Urinary bladder (tissue), 4 donors: ENCODE results near the gene ZFP69. TPM values are rescaled to one million over a fixed set of nuclear protein-coding genes. Genes with fewer than 3 reads are reported as not detected.

Experiments used
- DNase-seq: peaks from one replicate; pipeline ENCODE4 v3.0.0-alpha.2; 2015; ENCODE audit errors: extremely low spot score
- H3K27ac ChIP-seq: one replicate; pipeline ENCODE4 v1.5.1; 2013; ENCODE audit warnings: low read depth, mild to moderate bottlenecking, moderate library complexity
- H3K36me3 ChIP-seq: one replicate; pipeline ENCODE4 v1.6.1; 2013; ENCODE audit warnings: mild to moderate bottlenecking, moderate library complexity; ENCODE audit not compliant: insufficient read depth
- H3K4me1 ChIP-seq: one replicate; pipeline ENCODE4 v1.6.1; 2013; ENCODE audit warnings: mild to moderate bottlenecking, moderate library complexity; ENCODE audit not compliant: insufficient read depth
- H3K4me3 ChIP-seq: one replicate; pipeline ENCODE4 v1.5.1; 2013; ENCODE audit warnings: low read depth, low read length
- WGBS: extraction: QIAGEN DNeasy Blood & Tissue Kit; methylation state at CpG from one replicate; pipeline ENCODE4 v1.1.7; 2013; 5-methylcytosine and 5-hydroxymethylcytosine counted together
- polyA plus RNA-seq: library from polyadenylated mRNA; stranded (reverse); fragments of 200-250 nt; gene quantifications from one replicate; pipeline ENCODE4 v1.2.3, GENCODE V29; 2013
- total RNA-seq: library from RNA; depleted of rRNA; stranded (reverse); fragments of >200 nt; gene quantifications from one replicate; pipeline ENCODE4 v1.2.3, GENCODE V29; 2014
- donor health status: healthy with polysubstance abuse.
- donor health status: healthy.

Gene ZFP69
- total and polyA plus RNA-seq, 2 donors = 2.8 to 8.6 TPM

GRCh38 chr1:40532844-40533424 is 55.8 kb downstream of the ZFP69 start:
- H3K27ac ChIP-seq = no peak overlapping the region
- DNase-seq = no peak
- no peaks in the 10 kb centered on the region for H3K36me3 ChIP-seq
- H3K4me3 ChIP-seq = no peak overlapping the region
- no peaks in the 10 kb centered on the region for H3K4me1 ChIP-seq

DNA sequence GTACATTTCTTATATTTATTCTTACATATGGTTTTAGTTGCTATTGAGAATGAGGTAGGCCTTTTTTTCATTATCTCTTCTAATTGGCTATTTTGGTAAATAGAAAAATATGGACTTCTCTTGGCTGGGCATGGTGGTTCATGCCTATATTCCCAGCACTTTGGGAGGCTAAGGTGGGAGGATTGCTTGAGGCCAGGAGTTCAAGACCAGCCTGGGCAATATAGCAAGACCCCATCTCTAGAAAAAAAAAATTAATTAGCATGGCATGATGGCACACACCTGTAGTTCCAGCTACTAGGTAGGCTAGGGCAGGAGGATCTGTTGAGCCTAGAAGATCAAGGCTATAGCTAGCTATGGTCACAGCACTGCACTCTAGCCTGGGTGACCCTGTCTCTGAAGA is 57.5 kb downstream of the ZFP69 start:
- no peak for DNase-seq
- H3K36me3 ChIP-seq = no peaks in the 10 kb centered on the region
- no peaks in the 10 kb centered on the region for H3K4me1 ChIP-seq
- no peak overlapping the region for H3K4me3 ChIP-seq
- H3K27ac ChIP-seq = no peak overlapping the region

DNA sequence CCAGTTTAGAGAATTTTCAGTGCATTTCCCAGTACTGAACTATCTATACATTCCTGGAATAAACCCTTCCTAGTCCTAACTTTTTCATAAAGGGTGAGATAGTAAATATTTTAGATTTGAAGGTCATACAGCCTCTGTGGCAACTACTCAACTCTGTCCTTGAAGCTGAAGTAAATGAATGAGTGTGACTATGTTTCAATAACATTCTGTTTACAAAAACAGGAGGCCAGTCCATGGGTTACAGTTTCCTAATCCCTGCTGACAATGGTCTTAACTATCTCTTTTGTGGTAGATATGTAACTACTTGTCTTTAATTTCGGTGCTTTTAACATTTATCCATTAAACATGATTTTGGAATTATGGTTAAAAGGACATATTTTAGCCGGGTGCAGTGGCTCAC is 58.6 kb downstream of the ZFP69 start:
- H3K27ac ChIP-seq = no peak overlapping the region
- H3K36me3 ChIP-seq = peaks cover 3% of the 10 kb centered on the region
- 91% methylated on average over 2 of the region's 2 CpGs for WGBS
- no peaks in the 10 kb centered on the region for H3K4me1 ChIP-seq
- no peak for DNase-seq
- H3K4me3 ChIP-seq = no peak overlapping the region

DNA sequence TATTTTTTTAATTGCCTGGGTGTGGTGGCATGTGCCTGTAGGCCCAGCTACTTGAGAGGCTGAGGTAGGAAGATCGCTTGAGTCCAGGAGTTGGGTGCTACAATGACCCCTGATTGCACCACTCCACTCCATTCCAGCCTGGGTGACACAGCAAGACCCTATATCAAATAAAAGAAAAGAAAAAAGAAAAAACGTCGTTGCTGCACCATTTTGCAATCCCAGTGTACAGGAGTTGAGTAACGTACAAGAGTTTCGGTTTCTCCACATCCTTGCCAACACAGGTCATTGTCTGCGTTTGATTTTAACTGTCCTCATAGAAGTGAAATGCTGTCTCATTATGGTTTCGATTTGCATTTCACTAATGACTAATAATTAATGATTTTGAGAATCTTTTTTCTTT is 62.2 kb downstream of the ZFP69 start:
- Histone ChIP-seq H3K4me1 (no peaks in the 10 kb centered on the region), H3K27ac (no peak overlapping the region), H3K4me3 (no peak overlapping the region), H3K36me3 (peaks cover 3% of the 10 kb centered on the region)
- WGBS = 90% methylated on average over 7 of the region's 7 CpGs
- no peak for DNase-seq

Other genes starting within 250 kb of the ZFP69 start
- not detected for gene TMCO2, start 229.4 kb upstream of the ZFP69 start, total RNA-seq
- not detected for gene TMCO2, start 229.4 kb upstream of the ZFP69 start, polyA plus RNA-seq
- gene ZMPSTE24, start 219.1 kb upstream of the ZFP69 start, total RNA-seq = 67.8 TPM
- gene ZMPSTE24, start 219.1 kb upstream of the ZFP69 start, polyA plus RNA-seq = 32.3 TPM
- 8.7 TPM for gene COL9A2, start 160.0 kb upstream of the ZFP69 start, total RNA-seq
- gene COL9A2, start 160.0 kb upstream of the ZFP69 start, polyA plus RNA-seq = 11.2 TPM
- gene SMAP2, start 103.6 kb upstream of the ZFP69 start, total RNA-seq = 17.0 TPM
- 47.3 TPM for gene SMAP2, start 103.6 kb upstream of the ZFP69 start, polyA plus RNA-seq
- gene ZFP69B, start 26.8 kb upstream of the ZFP69 start, total RNA-seq = 6.6 TPM
- gene ZFP69B, start 26.8 kb upstream of the ZFP69 start, polyA plus RNA-seq = 0.89 TPM
- gene EXO5, start 31.5 kb downstream of the ZFP69 start, total RNA-seq = 9.7 TPM
- gene EXO5, start 31.5 kb downstream of the ZFP69 start, polyA plus RNA-seq = 6.8 TPM
- gene ZNF684, start 54.3 kb downstream of the ZFP69 start, total RNA-seq = 9.9 TPM
- gene ZNF684, start 54.3 kb downstream of the ZFP69 start, polyA plus RNA-seq = 3.2 TPM
- 3.1 TPM for gene RIMS3, start 188.4 kb downstream of the ZFP69 start, total RNA-seq
- gene RIMS3, start 188.4 kb downstream of the ZFP69 start, polyA plus RNA-seq = 4.0 TPM
- 43.8 TPM for gene NFYC, start 214.4 kb downstream of the ZFP69 start, total RNA-seq
- 52.3 TPM for gene NFYC, start 214.4 kb downstream of the ZFP69 start, polyA plus RNA-seq